ENCODE data around the gene PAIP2B.

DNA sequence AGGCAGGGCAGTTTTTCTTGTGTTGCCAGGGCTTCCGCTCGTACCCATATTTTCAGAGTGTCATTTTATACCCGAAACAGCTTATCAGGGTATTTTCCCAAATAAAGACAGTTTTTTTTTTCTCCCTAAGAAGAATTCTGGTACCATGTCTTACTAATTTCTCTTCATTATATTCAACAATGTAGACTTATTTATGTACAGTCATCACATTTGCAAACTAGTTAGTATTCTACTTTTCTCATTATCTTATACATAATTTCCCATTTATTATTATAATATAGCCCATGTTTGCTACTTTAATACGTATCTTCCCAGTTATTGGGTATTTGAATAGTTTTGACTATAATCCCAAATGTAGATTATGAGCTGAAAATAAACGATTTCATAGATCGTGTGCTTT is 36.5 kb upstream of the PAIP2B start:
- TF ChIP-seq CTCF (IDR thresholded peaks at IDR 0.05; ENCODE audit: low read depth, low read length) (no peak), EZH2phosphoT487 (IDR thresholded peaks at IDR 0.05; ENCODE audit: low read depth) (no peak)
